Tibial nerve (tissue), 3 donors: ENCODE results near the gene PERCC1.

Source experiments
- CTCF ChIP-seq, 5 experiments: fragments of 200-600 bp in 3 of 5; fragments of 450-650 bp in 2 of 5; sonication (generic) in 3 of 5; IDR thresholded peaks; one replicate each; pipeline ENCODE4 v1.5.1; 2016 to 2019; ENCODE audit warnings: antibody characterized with exemption in 5 of 5, mild to moderate bottlenecking in 3 of 5, moderate library complexity in 2 of 5
- POLR2A ChIP-seq, 2 donors: fragments of 450-650 bp; IDR thresholded peaks; one replicate each; pipeline ENCODE4 v1.6.1; 2017; ENCODE audit warnings: antibody characterized with exemption in 2 of 2, mild to moderate bottlenecking in 2 of 2, moderate library complexity in 2 of 2

- TF ChIP-seq CTCF (IDR thresholded peaks at IDR 0.05): no peak
- no peak for TF ChIP-seq POLR2A (IDR thresholded peaks at IDR 0.05)
Observed at GRCh38 chr16:1458336-1458976, 27.6 kb downstream of the PERCC1 start.
